Measurements from ENCODE around the gene TBC1D22A. TPM values are rescaled to one million over a fixed set of nuclear protein-coding genes. Genes with fewer than 3 reads are reported as not detected.

TBC1D22A gene
- total RNA-seq, 1 donor from 2014 or later: 23.2 TPM

DNA sequence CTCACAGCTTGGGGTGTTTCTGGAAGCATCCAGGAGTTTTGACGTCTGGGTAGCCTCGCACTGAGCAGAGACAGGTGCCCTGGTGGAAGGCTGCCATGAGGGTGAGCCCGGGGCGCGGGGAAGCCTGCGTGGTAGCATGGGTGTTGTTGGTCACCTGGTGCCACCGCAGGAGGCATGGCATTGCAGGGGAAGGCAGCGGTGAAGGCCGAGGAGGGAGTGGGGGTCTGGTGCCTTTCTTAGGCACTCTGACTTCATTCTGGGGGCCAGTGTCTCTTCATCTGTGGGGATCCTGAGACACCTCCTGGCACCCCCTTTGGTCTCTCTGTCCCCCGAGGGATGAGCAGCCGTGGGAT, 271.2 kb downstream of the TBC1D22A start:
- H3K4me3 Mint-ChIP-seq (ENCODE audit: low read depth): no peak overlapping the region
- H3K9me3 Mint-ChIP-seq (ENCODE audit: low read depth): no peaks in the 10 kb centered on the region
- H3K36me3 Mint-ChIP-seq (ENCODE audit: insufficient read depth): no peaks in the 10 kb centered on the region
- TF ChIP-seq, protein P1, sequence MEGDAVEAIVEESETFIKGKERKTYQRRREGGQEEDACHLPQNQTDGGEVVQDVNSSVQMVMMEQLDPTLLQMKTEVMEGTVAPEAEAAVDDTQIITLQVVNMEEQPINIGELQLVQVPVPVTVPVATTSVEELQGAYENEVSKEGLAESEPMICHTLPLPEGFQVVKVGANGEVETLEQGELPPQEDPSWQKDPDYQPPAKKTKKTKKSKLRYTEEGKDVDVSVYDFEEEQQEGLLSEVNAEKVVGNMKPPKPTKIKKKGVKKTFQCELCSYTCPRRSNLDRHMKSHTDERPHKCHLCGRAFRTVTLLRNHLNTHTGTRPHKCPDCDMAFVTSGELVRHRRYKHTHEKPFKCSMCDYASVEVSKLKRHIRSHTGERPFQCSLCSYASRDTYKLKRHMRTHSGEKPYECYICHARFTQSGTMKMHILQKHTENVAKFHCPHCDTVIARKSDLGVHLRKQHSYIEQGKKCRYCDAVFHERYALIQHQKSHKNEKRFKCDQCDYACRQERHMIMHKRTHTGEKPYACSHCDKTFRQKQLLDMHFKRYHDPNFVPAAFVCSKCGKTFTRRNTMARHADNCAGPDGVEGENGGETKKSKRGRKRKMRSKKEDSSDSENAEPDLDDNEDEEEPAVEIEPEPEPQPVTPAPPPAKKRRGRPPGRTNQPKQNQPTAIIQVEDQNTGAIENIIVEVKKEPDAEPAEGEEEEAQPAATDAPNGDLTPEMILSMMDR (IDR thresholded peaks at IDR 0.05; ENCODE audit: unreplicated experiment): no peak
- H3K27ac Mint-ChIP-seq: no peak overlapping the region
- no peaks in the 10 kb centered on the region for H3K27me3 Mint-ChIP-seq
- peaks cover 12% of the 10 kb centered on the region for H3K4me1 Mint-ChIP-seq (ENCODE audit: low read depth)
- no peak for DNase-seq (ENCODE audit: low spot score, unreplicated experiment)

DNA sequence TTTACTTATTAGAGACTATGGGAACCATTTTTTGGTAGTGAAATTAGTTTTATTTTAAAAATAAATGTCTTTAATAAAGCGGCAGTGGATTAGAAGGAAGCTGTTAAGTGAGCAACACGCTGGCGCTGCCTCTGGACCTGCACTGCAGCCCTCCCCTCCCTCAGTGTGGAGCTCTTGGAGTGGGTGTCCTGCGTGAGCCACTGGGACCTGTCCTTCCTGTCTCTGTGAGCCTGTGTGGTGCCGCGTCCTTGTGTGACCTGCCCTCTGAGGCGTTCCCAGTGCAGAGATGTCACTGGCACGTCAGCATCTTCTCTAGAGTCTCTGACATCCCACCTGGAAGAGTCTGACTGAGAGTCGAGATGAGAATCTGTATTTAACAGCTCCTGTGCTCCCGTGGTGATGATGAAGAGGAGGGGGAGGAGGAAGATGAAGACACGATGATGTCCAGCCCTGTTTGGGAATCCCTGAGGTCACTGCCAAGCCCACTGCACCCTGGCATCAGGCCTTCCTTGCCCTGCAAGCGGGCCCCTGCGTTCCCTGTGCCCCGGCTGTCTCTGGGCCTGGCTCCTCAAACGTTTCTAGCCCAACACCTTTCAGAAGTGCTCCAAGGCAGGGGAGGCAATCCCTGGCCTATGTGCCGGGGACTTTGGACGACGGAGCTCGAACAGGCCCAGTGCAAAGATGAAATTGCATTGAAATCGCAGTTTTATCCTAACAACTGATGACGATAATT, 271.8 kb downstream of the TBC1D22A start:
- H3K4me1 Mint-ChIP-seq (ENCODE audit: low read depth): peaks cover 18% of the 10 kb centered on the region
- TF ChIP-seq, protein P1 (IDR thresholded peaks at IDR 0.05; ENCODE audit: unreplicated experiment): no peak
- DNase-seq (ENCODE audit: low spot score, unreplicated experiment): no peak
- no peak overlapping the region for H3K4me3 Mint-ChIP-seq (ENCODE audit: low read depth)
- no peaks in the 10 kb centered on the region for H3K27me3 Mint-ChIP-seq
- H3K9me3 Mint-ChIP-seq (ENCODE audit: low read depth): no peaks in the 10 kb centered on the region
- H3K36me3 Mint-ChIP-seq (ENCODE audit: insufficient read depth): no peaks in the 10 kb centered on the region
- H3K27ac Mint-ChIP-seq: no peak overlapping the region

DNA sequence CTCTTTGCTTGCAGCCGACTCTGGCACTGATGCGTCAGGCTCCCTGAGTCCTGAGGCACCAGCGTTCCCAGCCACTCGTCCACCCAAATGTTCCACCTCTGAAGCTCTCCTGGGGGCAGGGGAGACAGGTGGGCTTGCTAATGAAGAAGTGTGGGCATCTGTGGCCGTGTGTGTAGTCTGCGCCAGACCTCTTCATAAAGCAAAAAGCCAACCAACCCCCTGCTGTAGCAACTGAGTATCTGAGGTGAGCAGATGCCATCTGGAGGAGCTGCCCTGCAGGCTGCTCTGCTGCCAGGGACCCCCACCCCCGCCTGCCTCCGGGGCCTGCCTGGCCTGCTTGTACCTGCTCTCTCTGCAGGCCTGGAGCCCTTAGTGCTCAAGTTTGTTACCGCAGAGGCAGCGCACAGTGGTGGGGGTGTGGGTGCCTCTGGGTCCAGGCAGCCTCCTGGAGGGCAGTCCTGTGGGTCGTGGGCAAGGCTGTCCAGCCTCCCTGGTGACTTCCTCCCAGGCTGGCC, 272.5 kb downstream of the TBC1D22A start:
- Mint-ChIP-seq H3K27me3 (no peaks in the 10 kb centered on the region), H3K4me1 (ENCODE audit: low read depth) (peaks cover 20% of the 10 kb centered on the region), H3K36me3 (ENCODE audit: insufficient read depth) (peaks cover 3% of the 10 kb centered on the region), H3K27ac (no peak overlapping the region), H3K9me3 (ENCODE audit: low read depth) (peaks cover 4% of the 10 kb centered on the region), H3K4me3 (ENCODE audit: low read depth) (no peak overlapping the region)
- TF ChIP-seq, protein P1 (IDR thresholded peaks at IDR 0.05; ENCODE audit: unreplicated experiment): no peak
- DNase-seq (ENCODE audit: low spot score, unreplicated experiment): no peak

- Mint-ChIP-seq H3K4me1 (ENCODE audit: low read depth) (peaks cover 17% of the 10 kb centered on the region), H3K27me3 (no peaks in the 10 kb centered on the region), H3K4me3 (ENCODE audit: low read depth) (no peak overlapping the region), H3K36me3 (ENCODE audit: insufficient read depth) (peaks cover 6% of the 10 kb centered on the region), H3K9me3 (ENCODE audit: low read depth) (peaks cover 4% of the 10 kb centered on the region), H3K27ac (no peak overlapping the region)
- no peak for DNase-seq (ENCODE audit: low spot score, unreplicated experiment)
- TF ChIP-seq, protein P1 (IDR thresholded peaks at IDR 0.05; ENCODE audit: unreplicated experiment): no peak
Observed at GRCh38 chr22:47035425-47035881, 273.0 kb downstream of the TBC1D22A start.

GRCh38 chr22:47036352-47036751, 273.9 kb downstream of the TBC1D22A start:
- Mint-ChIP-seq H3K4me3 (ENCODE audit: low read depth) (no peak overlapping the region), H3K27me3 (no peaks in the 10 kb centered on the region), H3K4me1 (ENCODE audit: low read depth) (peaks cover 17% of the 10 kb centered on the region), H3K9me3 (ENCODE audit: low read depth) (peaks cover 4% of the 10 kb centered on the region), H3K27ac (no peak overlapping the region), H3K36me3 (ENCODE audit: insufficient read depth) (peaks cover 6% of the 10 kb centered on the region)
- TF ChIP-seq, protein P1 (IDR thresholded peaks at IDR 0.05; ENCODE audit: unreplicated experiment): no peak
- DNase-seq (ENCODE audit: low spot score, unreplicated experiment): no peak

Measured in progenitor cell of endocrine pancreas (in vitro differentiated cells).